Esophagus squamous epithelium (tissue), 4 donors: ENCODE data around the gene KRT84.

Experiments
- POLR2A ChIP-seq, 4 donors: fragments of 450-650 bp; IDR thresholded peaks; one replicate each; pipeline ENCODE4 v1.6.1; 2017; ENCODE audit warnings: antibody characterized with exemption in 4 of 4, mild to moderate bottlenecking in 4 of 4, moderate library complexity in 3 of 4
- TF ChIP-seq, protein P1 (sequence below), 6 experiments: fragments of 450-650 bp in 4 of 6; fragments of 200-600 bp in 2 of 6; sonication (generic) in 2 of 6; IDR thresholded peaks; one replicate each; pipeline ENCODE4 v1.5.1; 2016 to 2019; ENCODE audit warnings: antibody characterized with exemption in 6 of 6, mild to moderate bottlenecking in 4 of 6, moderate library complexity in 4 of 6

DNA sequence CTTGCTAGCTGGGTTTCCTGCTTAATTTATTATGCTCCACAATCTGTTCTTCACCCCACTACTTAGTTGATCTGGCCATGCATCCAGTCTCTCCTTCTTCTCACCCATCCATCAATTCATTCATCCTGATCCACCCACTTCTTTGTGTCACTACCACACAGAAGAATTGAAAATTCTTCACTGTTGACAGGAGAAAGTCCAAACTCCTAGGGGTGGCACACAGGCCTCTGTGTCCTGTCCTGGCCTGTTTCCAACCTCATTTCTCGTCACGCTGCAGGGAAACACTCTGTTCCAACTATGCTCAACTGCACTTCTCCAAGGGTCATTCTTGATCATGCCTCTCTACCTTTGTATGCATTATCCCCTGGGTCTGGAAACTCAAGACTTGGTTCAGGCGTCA lies 53.6 kb downstream of the KRT84 start:
- no peak for TF ChIP-seq POLR2A (IDR thresholded peaks at IDR 0.05)
- TF ChIP-seq, protein P1, sequence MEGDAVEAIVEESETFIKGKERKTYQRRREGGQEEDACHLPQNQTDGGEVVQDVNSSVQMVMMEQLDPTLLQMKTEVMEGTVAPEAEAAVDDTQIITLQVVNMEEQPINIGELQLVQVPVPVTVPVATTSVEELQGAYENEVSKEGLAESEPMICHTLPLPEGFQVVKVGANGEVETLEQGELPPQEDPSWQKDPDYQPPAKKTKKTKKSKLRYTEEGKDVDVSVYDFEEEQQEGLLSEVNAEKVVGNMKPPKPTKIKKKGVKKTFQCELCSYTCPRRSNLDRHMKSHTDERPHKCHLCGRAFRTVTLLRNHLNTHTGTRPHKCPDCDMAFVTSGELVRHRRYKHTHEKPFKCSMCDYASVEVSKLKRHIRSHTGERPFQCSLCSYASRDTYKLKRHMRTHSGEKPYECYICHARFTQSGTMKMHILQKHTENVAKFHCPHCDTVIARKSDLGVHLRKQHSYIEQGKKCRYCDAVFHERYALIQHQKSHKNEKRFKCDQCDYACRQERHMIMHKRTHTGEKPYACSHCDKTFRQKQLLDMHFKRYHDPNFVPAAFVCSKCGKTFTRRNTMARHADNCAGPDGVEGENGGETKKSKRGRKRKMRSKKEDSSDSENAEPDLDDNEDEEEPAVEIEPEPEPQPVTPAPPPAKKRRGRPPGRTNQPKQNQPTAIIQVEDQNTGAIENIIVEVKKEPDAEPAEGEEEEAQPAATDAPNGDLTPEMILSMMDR (IDR thresholded peaks at IDR 0.05): no peak
